ENCODE data around the gene MFSD11. TPM values are rescaled to one million over a fixed set of nuclear protein-coding genes. Genes with fewer than 3 reads are reported as not detected.
"Not testable (repeated sequence)": the region's sequence is repeated elsewhere in the genome, so short reads cannot be mapped to it uniquely, and the experiment has no call there.

MFSD11 gene
- total RNA-seq, 4 donors from 2014 or later, result 34.1 to 53.3 (median 44.3) TPM

DNA sequence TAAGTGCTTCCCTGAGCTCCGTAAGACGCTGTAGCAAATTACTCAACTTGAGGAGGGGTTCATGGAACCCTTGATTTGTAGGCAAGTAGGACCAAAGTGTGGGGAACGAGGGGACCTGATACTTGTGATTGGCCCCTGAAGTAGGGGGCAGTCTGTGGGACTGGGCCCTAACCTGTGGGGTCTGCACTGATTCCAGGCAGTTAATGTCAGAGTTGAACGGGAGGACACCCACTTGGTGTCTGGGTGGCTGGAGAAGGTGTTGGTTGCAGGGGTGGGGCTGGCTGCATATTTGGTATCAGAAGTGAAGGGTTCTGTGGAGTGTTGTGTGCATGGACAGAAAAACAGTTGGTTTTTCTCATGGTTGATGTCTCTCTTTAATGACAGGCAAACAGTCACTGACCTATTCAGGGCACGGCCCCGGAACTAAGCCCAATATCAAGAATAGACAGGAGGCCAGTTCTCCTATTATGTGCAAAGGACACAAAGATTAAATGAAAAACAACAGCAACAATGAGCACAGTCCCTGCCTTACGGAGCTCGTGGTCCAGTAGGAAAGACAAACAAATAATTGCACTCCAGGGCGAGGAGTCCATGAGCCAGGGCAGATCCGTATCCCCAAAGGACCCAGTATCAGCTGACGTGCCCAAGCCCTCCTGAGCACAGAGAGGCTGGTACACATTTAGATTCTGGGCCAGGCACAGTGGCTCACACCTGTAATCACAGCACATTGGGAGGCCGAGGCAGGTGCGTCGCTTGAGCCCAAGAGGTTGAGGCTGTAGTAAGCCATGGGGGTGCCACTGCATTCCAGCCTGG, 46.3 kb upstream of the MFSD11 start:
- Histone ChIP-seq H3K27ac (peak overlapping the region; percentile 48 to 81 (median 69)), H3K9me3 (no peaks in the 10 kb centered on the region), H3K36me3 (no peaks in the 10 kb centered on the region), H3K4me3 (replicated peaks in 1 of 3) (no peak overlapping the region), H3K27me3 (no peaks in the 10 kb centered on the region), H3K4me1 (peaks cover 47 to 86% of the 10 kb centered on the region in 2 donors)
- TF ChIP-seq POLR2A (IDR thresholded peaks at IDR 0.05), result peak in 1 of 2 donors; percentile 24
- TF ChIP-seq, protein P1, sequence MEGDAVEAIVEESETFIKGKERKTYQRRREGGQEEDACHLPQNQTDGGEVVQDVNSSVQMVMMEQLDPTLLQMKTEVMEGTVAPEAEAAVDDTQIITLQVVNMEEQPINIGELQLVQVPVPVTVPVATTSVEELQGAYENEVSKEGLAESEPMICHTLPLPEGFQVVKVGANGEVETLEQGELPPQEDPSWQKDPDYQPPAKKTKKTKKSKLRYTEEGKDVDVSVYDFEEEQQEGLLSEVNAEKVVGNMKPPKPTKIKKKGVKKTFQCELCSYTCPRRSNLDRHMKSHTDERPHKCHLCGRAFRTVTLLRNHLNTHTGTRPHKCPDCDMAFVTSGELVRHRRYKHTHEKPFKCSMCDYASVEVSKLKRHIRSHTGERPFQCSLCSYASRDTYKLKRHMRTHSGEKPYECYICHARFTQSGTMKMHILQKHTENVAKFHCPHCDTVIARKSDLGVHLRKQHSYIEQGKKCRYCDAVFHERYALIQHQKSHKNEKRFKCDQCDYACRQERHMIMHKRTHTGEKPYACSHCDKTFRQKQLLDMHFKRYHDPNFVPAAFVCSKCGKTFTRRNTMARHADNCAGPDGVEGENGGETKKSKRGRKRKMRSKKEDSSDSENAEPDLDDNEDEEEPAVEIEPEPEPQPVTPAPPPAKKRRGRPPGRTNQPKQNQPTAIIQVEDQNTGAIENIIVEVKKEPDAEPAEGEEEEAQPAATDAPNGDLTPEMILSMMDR (IDR thresholded peaks at IDR 0.05), result no peak
- WGBS, 2 donors, result 59 to 78% methylated on average over 13 to 14 of the region's 14 CpGs
- intact Hi-C loops (cut with DNase I), result no loop called here
- peak in 1 of 2 donors; percentile 51 for DNase-seq

DNA sequence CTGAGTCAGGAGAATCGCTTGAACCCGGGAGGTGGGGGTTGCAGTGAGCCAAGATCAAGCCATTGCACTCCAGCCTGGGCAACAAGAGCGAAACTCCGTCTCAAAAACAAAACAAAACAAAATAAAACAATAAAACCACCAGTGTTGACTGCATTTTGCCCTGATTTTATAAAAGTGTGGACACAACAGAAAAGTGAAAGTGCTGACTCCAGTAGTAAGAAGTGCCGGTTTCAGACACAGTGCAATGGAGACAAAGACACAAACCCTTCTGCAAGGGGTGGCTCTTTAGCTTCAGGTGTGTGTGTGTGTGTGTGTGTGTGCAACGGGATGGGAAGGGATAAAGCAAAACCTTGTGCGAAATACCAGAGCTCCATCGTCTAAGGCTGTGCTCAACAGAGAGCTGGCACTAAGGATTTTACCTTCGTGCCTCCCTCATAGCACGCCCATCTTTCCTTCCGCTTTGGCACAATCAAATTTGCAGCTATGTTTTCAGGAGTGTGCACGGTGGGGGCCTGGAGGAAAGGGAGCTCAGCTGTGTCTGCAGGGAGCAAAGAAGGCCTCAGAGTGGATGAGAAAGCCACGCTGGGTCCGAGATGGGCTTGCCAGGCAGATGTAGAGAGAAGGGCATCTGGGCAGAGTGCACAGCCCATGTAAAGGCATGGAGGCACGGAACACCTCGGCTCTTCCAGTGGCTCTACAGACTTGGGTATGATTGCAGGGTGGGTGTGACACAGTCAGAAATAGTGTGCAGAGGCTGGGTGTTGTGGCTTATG, 42.7 kb upstream of the MFSD11 start:
- Histone ChIP-seq H3K27ac (peak overlapping the region; percentile 19 to 87 (median 74)), H3K9me3 (no peaks in the 10 kb centered on the region), H3K4me3 (replicated peaks in 1 of 3) (no peak overlapping the region), H3K27me3 (no peaks in the 10 kb centered on the region), H3K4me1 (peaks cover 47 to 88% of the 10 kb centered on the region in 2 donors), H3K36me3 (no peaks in the 10 kb centered on the region)
- intact Hi-C loops (cut with DNase I), result no loop called here
- no peak for TF ChIP-seq POLR2A (IDR thresholded peaks at IDR 0.05)
- TF ChIP-seq, protein P1 (IDR thresholded peaks at IDR 0.05), result no peak
- WGBS, 2 donors, result 66 to 80% methylated on average over 16 of the region's 16 CpGs
- no peak for DNase-seq

DNA sequence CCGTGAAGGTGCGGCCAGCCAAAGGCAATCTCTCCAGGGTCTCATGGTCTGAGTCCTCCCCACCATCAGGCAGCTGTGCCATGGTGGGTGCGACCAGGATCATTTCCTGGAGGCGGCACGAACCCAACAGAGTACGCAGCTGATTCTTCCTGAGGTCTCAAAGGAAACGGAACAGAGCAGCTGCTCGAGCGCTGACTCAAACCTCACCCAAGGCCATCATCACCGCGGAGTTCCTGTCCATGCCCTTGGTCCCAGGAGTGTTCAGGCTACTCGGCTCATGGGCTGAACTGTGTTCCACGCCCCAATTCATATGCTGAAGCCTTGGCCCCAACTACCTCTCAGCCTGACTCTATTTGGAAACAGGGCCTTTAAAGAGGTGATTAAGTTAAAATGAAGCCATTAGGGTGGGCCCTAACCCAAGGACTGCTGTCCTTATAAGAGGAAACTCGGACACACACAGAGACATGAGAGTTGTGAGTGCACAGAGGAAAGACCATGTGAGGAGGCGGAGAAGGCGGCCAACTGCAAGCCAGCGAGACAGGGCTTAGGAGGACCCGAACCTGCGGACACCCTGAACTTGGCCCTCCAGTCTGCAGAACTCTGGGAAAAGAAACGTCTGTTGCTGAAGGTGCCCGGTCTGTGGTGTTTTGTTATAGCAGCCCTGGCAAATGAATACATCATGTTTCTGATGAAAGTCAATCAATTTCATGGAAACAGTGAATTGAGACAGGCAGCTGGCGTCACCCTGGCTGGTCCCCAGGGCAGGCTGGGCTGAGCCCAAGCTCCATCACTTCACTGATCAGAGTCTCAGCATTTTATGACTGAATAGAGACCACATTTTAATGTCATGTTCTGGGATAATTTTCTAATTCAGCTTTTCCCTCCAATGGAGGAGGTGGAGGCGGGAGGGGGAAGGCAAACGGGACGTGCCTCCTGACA, 40.9 kb upstream of the MFSD11 start:
- no peak for TF ChIP-seq POLR2A (IDR thresholded peaks at IDR 0.05)
- TF ChIP-seq, protein P1 (IDR thresholded peaks at IDR 0.05), result no peak
- Histone ChIP-seq H3K9me3 (no peaks in the 10 kb centered on the region), H3K27me3 (no peaks in the 10 kb centered on the region), H3K27ac (peak overlapping the region; percentile 49 to 87 (median 74)), H3K4me1 (peaks cover 54 to 91% of the 10 kb centered on the region in 2 donors), H3K36me3 (no peaks in the 10 kb centered on the region), H3K4me3 (replicated peaks in 1 of 3) (no peak overlapping the region)
- intact Hi-C loops (cut with DNase I), result no loop called here
- DNase-seq, result no peak
- 65 to 76% methylated on average over 23 to 25 of the region's 25 CpGs for WGBS, 2 donors

DNA sequence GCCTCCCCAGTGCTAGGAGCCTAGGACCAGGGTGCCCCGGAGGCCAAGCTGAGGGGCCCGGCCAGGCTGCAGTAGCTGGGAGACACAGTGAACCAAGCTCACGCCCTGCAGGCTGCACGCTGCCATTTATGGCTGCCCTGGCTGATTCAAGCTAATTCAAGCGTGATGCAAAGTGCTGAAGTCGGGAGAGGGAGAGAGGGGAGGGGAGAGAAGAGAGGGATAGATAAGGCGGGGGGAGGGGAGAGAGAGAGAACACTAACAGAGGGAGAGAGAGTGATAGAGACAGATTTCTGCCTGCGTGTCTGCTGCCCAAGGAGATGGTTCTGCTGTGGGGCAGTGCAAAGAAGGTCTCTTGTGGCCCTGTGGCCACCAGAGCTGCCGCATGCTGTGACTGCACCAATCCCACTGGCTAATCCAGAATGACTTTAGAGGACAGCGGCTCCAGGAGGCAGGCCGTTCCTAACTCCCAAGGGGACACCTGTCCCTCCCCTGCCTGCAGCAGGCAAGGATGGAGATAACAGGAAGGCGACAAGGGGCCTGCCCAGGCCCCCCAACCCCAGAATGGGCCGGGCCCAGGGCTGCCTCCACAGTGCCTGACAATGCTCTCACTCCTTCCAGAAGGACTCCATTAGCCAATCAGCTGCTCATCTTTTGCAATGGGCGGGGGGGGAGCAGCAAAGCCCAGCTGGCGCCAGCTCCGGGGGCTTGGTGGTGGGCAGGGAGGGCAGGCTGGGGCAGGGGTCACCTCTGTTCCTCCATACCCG, 40.0 kb upstream of the MFSD11 start:
- Histone ChIP-seq H3K27me3 (no peaks in the 10 kb centered on the region), H3K36me3 (no peaks in the 10 kb centered on the region), H3K4me3 (replicated peaks in 1 of 3) (no peak overlapping the region), H3K27ac (peak overlapping the region; percentile 49 to 87 (median 74)), H3K4me1 (peaks cover 59 to 94% of the 10 kb centered on the region in 2 donors), H3K9me3 (no peaks in the 10 kb centered on the region)
- intact Hi-C loops (cut with DNase I), result no loop called here
- peak; percentile 61 to 64 for DNase-seq
- WGBS, 2 donors, result 43 to 49% methylated on average over 15 to 17 of the region's 17 CpGs
- TF ChIP-seq POLR2A (IDR thresholded peaks at IDR 0.05), result peak in 1 of 2 donors; percentile 44
- TF ChIP-seq, protein P1 (IDR thresholded peaks at IDR 0.05), result no peak

DNA sequence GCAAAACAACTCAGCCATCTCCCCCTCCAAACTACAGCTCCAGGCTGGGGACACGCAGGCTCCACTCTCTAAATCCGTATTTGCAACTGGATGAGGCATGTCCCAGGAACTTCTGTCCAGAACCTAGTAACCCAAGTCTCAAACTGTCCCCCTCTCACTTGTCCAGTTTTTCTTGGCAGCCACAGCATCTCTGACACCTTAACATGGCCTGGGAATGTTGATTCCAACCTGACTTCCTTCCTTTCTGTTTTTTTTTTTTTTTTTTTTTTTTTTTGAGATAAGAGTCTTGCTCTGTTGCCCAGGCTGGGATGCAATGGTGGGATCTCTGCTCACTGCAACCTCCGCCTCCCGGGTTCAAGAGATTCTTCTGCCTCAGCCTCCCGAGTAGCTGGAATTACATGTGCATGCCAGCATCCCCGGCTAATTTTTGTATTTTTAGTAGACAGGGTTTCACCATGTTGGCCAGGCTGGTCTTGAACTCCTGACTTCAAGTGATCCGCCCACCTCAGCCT, 39.4 kb upstream of the MFSD11 start:
- Histone ChIP-seq H3K4me1 (peaks cover 64 to 95% of the 10 kb centered on the region in 2 donors), H3K27ac (peak overlapping the region; percentile 49 to 87 (median 78))
- H3K4me3 ChIP-seq (replicated peaks in 1 of 3); intact Hi-C loops (cut with DNase I); H3K36me3 ChIP-seq; H3K9me3 ChIP-seq; H3K27me3 ChIP-seq; DNase-seq: not testable (repeated sequence)
- WGBS, 2 donors, result 82 to 92% methylated on average over 7 of the region's 7 CpGs

Data from thyroid gland (tissue), 4 donors.